ENCODE results near the gene SIM2. TPM values are rescaled to one million over a fixed set of nuclear protein-coding genes. Genes with fewer than 3 reads are reported as not detected.

The SIM2 gene
- polyA plus RNA-seq, 1 donor from 2014 or later, result not detected

- no peaks in the 10 kb centered on the region for H3K27me3 ChIP-seq (ENCODE audit: insufficient read depth, low read depth, low read length)
- H3K4me2 ChIP-seq (ENCODE audit: low read length), result no peak overlapping the region
- H3K79me2 ChIP-seq (replicated peaks; ENCODE audit: insufficient read depth, low read length), result no peaks in the 10 kb centered on the region
- no peak overlapping the region for H2AFZ ChIP-seq (ENCODE audit: low read depth, low read length)
- H3F3A ChIP-seq (ENCODE audit: insufficient read depth, low read length, poor library complexity, severe bottlenecking), result no peaks in the 10 kb centered on the region
- H4K20me1 ChIP-seq (ENCODE audit: insufficient read depth), result no peaks in the 10 kb centered on the region
- H3K36me3 ChIP-seq (ENCODE audit: insufficient read depth, low read length), result no peaks in the 10 kb centered on the region
- no peak overlapping the region for H3K4me3 ChIP-seq (ENCODE audit: low read length)
- no peak overlapping the region for H3K9ac ChIP-seq (ENCODE audit: low read length)
- no peak overlapping the region for H3K27ac ChIP-seq (ENCODE audit: low read length)
- TF ChIP-seq MXI1 (conservative IDR thresholded peaks at IDR 0.05; ENCODE audit: poor library complexity, severe bottlenecking) (no peak), POLR2AphosphoS5 (IDR thresholded peaks at IDR 0.05) (no peak), RAD21 (conservative IDR thresholded peaks at IDR 0.05) (no peak), SMC3 (conservative IDR thresholded peaks at IDR 0.05; ENCODE audit: poor library complexity) (no peak), TAF1 (IDR thresholded peaks at IDR 0.05; ENCODE audit: low read depth) (no peak), EP300 (conservative IDR thresholded peaks at IDR 0.05; ENCODE audit: poor library complexity, severe bottlenecking) (no peak), REST (IDR thresholded peaks at IDR 0.05; ENCODE audit: borderline replicate concordance) (no peak), CTCF (IDR thresholded peaks at IDR 0.05; ENCODE audit: poor library complexity, severe bottlenecking) (no peak), EZH2 (IDR thresholded peaks at IDR 0.05; ENCODE audit: borderline replicate concordance, insufficient read depth, low read length, poor library complexity, severe bottlenecking) (no peak)
- no peaks in the 10 kb centered on the region for H3K9me2 ChIP-seq (ENCODE audit: insufficient read depth, low read length)
- H3K9me3 ChIP-seq (ENCODE audit: low read length), result peaks cover 5% of the 10 kb centered on the region
These were observed 20.4 kb upstream of the SIM2 start for GRCh38 chr21:36678538-36678937.

- Histone ChIP-seq H3F3A (ENCODE audit: insufficient read depth, low read length, poor library complexity, severe bottlenecking) (no peaks in the 10 kb centered on the region), H4K20me1 (ENCODE audit: insufficient read depth) (no peaks in the 10 kb centered on the region), H3K36me3 (ENCODE audit: insufficient read depth, low read length) (no peaks in the 10 kb centered on the region), H3K27ac (ENCODE audit: low read length) (no peak overlapping the region), H3K9me3 (ENCODE audit: low read length) (peaks cover 5% of the 10 kb centered on the region), H3K9ac (ENCODE audit: low read length) (no peak overlapping the region), H3K4me3 (ENCODE audit: low read length) (no peak overlapping the region), H3K4me2 (ENCODE audit: low read length) (no peak overlapping the region), H2AFZ (ENCODE audit: low read depth, low read length) (no peak overlapping the region), H3K79me2 (replicated peaks; ENCODE audit: insufficient read depth, low read length) (no peaks in the 10 kb centered on the region), H3K27me3 (ENCODE audit: insufficient read depth, low read depth, low read length) (peaks cover 18% of the 10 kb centered on the region), H3K9me2 (ENCODE audit: insufficient read depth, low read length) (no peaks in the 10 kb centered on the region)
- TF ChIP-seq TAF1 (IDR thresholded peaks at IDR 0.05; ENCODE audit: low read depth), result no peak
- no peak for TF ChIP-seq CTCF (IDR thresholded peaks at IDR 0.05; ENCODE audit: poor library complexity, severe bottlenecking)
- TF ChIP-seq POLR2AphosphoS5 (IDR thresholded peaks at IDR 0.05), result no peak
- TF ChIP-seq SMC3 (conservative IDR thresholded peaks at IDR 0.05; ENCODE audit: poor library complexity), result no peak
- no peak for TF ChIP-seq EZH2 (IDR thresholded peaks at IDR 0.05; ENCODE audit: borderline replicate concordance, insufficient read depth, low read length, poor library complexity, severe bottlenecking)
- TF ChIP-seq REST (IDR thresholded peaks at IDR 0.05; ENCODE audit: borderline replicate concordance), result no peak
- no peak for TF ChIP-seq MXI1 (conservative IDR thresholded peaks at IDR 0.05; ENCODE audit: poor library complexity, severe bottlenecking)
- no peak for TF ChIP-seq RAD21 (conservative IDR thresholded peaks at IDR 0.05)
- TF ChIP-seq EP300 (conservative IDR thresholded peaks at IDR 0.05; ENCODE audit: poor library complexity, severe bottlenecking), result no peak
These were observed 17.7 kb upstream of the SIM2 start for GRCh38 chr21:36681117-36681631.
